H9 (cell line): ENCODE measurements around the gene GALNT2. TPM values are rescaled to one million over a fixed set of nuclear protein-coding genes. Genes with fewer than 3 reads are reported as not detected.

Source experiments
- DNase-seq: peaks from one replicate; pipeline ENCODE4 v3.0.0-alpha.2; 2017
- H2AFZ ChIP-seq: one replicate; pipeline ENCODE4 v1.6.1; 2013; ENCODE audit warnings: mild to moderate bottlenecking, low read length, control low read depth, moderate library complexity
- H2AK5ac ChIP-seq: 2 replicates; pipeline ENCODE4 v1.6.1; 2013; ENCODE audit warnings: low read length, control low read depth, mixed read lengths; ENCODE audit not compliant: insufficient read length
- H2BK120ac ChIP-seq: one replicate; pipeline ENCODE4 v1.6.1; 2013; ENCODE audit warnings: low read depth, mild to moderate bottlenecking, low read length, control low read depth, inconsistent platforms; ENCODE audit not compliant: poor library complexity, severe bottlenecking
- H2BK12ac ChIP-seq: 2 replicates; pipeline ENCODE4 v1.6.1; 2013; ENCODE audit warnings: low read length, control low read depth, mixed read lengths, low read depth; ENCODE audit not compliant: insufficient read length
- H2BK15ac ChIP-seq: 2 replicates; pipeline ENCODE4 v1.6.1; 2013; ENCODE audit warnings: low read depth, low read length, control low read depth
- H2BK20ac ChIP-seq: one replicate; pipeline ENCODE4 v1.6.1; 2013; ENCODE audit warnings: low read depth, mild to moderate bottlenecking, low read length, control low read depth, inconsistent platforms; ENCODE audit not compliant: poor library complexity, severe bottlenecking
- H2BK5ac ChIP-seq: 2 replicates; pipeline ENCODE4 v1.6.1; 2013; ENCODE audit warnings: low read length, control low read depth, mixed read lengths; ENCODE audit not compliant: insufficient read length
- H3K14ac ChIP-seq: 2 replicates; pipeline ENCODE4 v1.6.1; 2013; ENCODE audit warnings: low read length, control low read depth; ENCODE audit not compliant: insufficient read depth
- H3K18ac ChIP-seq: 2 replicates; pipeline ENCODE4 v1.6.1; 2013; ENCODE audit warnings: low read depth, mild to moderate bottlenecking, mixed read lengths, low read length, control low read depth; ENCODE audit not compliant: insufficient read length
- H3K23ac ChIP-seq: 2 replicates; pipeline ENCODE4 v1.6.1; 2013; ENCODE audit warnings: low read length, control low read depth, mixed read lengths, low read depth; ENCODE audit not compliant: insufficient read length
- H3K23me2 ChIP-seq: 2 replicates; pipeline ENCODE4 v1.6.1; 2013; ENCODE audit warnings: low read depth, mild to moderate bottlenecking, mixed read lengths, low read length, control low read depth; ENCODE audit not compliant: insufficient read length, poor library complexity, severe bottlenecking
- H3K27ac ChIP-seq: 2 replicates; pipeline ENCODE4 v1.5.1; 2013; ENCODE audit warnings: low read length, control low read depth, mixed read lengths, low read depth; ENCODE audit not compliant: insufficient read length
- H3K27me3 ChIP-seq: 2 replicates; pipeline ENCODE4 v1.6.1; 2013; ENCODE audit warnings: low read length, control low read depth, inconsistent platforms; ENCODE audit not compliant: insufficient read depth
- H3K4ac ChIP-seq: 2 replicates; pipeline ENCODE4 v1.6.1; 2013; ENCODE audit warnings: low read depth, mild to moderate bottlenecking, control low read depth, inconsistent platforms, low read length, moderate library complexity
- H3K4me1 ChIP-seq: 2 replicates; pipeline ENCODE4 v1.6.1; 2013; ENCODE audit warnings: low read length, control low read depth, inconsistent platforms; ENCODE audit not compliant: insufficient read depth
- H3K4me2 ChIP-seq: 2 replicates; pipeline ENCODE4 v1.6.1; 2013; ENCODE audit warnings: low read length, control low read depth, mixed read lengths; ENCODE audit not compliant: insufficient read length, insufficient read depth
- H3K56ac ChIP-seq: 2 replicates; pipeline ENCODE4 v1.6.1; 2013; ENCODE audit warnings: low read depth, mild to moderate bottlenecking, mixed read lengths, low read length, control low read depth; ENCODE audit not compliant: insufficient read length
- H3K79me1 ChIP-seq: 2 replicates; pipeline ENCODE4 v1.6.1; 2013; ENCODE audit warnings: low read depth, mild to moderate bottlenecking, moderate library complexity, low read length, control low read depth, inconsistent platforms; ENCODE audit not compliant: insufficient read depth, poor library complexity, severe bottlenecking
- H3K79me2 ChIP-seq: 2 replicates; pipeline ENCODE4 v1.6.1; 2013; ENCODE audit warnings: low read length, control low read depth, inconsistent platforms; ENCODE audit not compliant: insufficient read depth
- H3K9ac ChIP-seq: 2 replicates; pipeline ENCODE4 v1.6.1; 2013; ENCODE audit warnings: low read length, control low read depth, mixed read lengths; ENCODE audit not compliant: insufficient read length; ENCODE audit errors: extremely low read depth
- H3K9me3 ChIP-seq: one replicate; pipeline ENCODE4 v1.6.1; 2013; ENCODE audit warnings: low read depth, low read length, inconsistent platforms; ENCODE audit not compliant: control insufficient read depth
- H3T11ph ChIP-seq: one replicate; pipeline ENCODE4 v1.6.1; 2013; ENCODE audit warnings: mild to moderate bottlenecking, low read length, control low read depth, inconsistent platforms
- H4K20me1 ChIP-seq: one replicate; pipeline ENCODE4 v1.6.1; 2013; ENCODE audit not compliant: control insufficient read depth, insufficient read length, insufficient read depth
- H4K5ac ChIP-seq: 2 replicates; pipeline ENCODE4 v1.6.1; 2013; ENCODE audit warnings: low read depth, mild to moderate bottlenecking, mixed read lengths, low read length, control low read depth; ENCODE audit not compliant: insufficient read length
- H4K8ac ChIP-seq: replicated peaks from 2 replicates; pipeline ENCODE4 v1.6.1; 2013; ENCODE audit warnings: low read length, control low read depth, mixed read lengths, low read depth; ENCODE audit not compliant: insufficient read length
- H4K91ac ChIP-seq: 2 replicates; pipeline ENCODE4 v1.6.1; 2013; ENCODE audit warnings: low read depth, mild to moderate bottlenecking, moderate library complexity, mixed read lengths, low read length, control low read depth; ENCODE audit not compliant: insufficient read length
- H3K27ac Mint-ChIP-seq, 3 experiments: 2 replicates in 2 of 3; 3 replicates in 1 of 3; pipeline ENCODE4 v1.8.0; 2020 to 2021; ENCODE audit warnings: mixed read lengths in 3 of 3, mild to moderate bottlenecking in 1 of 3, moderate library complexity in 1 of 3
- H3K27me3 Mint-ChIP-seq: 2 replicates; pipeline ENCODE4 v1.8.0; 2021; ENCODE audit warnings: low read depth, mild to moderate bottlenecking, moderate library complexity, mixed read lengths
- H3K36me3 Mint-ChIP-seq, 3 experiments: 2 replicates in 2 of 3; 3 replicates in 1 of 3; pipeline ENCODE4 v1.8.0; 2020 to 2021; ENCODE audit warnings: low read depth in 3 of 3, mixed read lengths in 3 of 3; ENCODE audit not compliant: insufficient read depth in 1 of 3
- H3K4me1 Mint-ChIP-seq, 2 experiments: 2 replicates each; pipeline ENCODE4 v1.8.0; 2020; ENCODE audit warnings: mixed read lengths in 2 of 2
- H3K4me3 Mint-ChIP-seq, 2 experiments: 2 replicates in 1 of 2; 3 replicates in 1 of 2; pipeline ENCODE4 v1.8.0; 2020 to 2021; ENCODE audit warnings: mild to moderate bottlenecking in 2 of 2, mixed read lengths in 2 of 2, moderate library complexity in 1 of 2
- H3K9me3 Mint-ChIP-seq, 2 experiments: 2 replicates in 1 of 2; 3 replicates in 1 of 2; pipeline ENCODE4 v1.8.0; 2020; ENCODE audit warnings: mild to moderate bottlenecking in 2 of 2, mixed read lengths in 2 of 2, moderate library complexity in 1 of 2
- CTCF ChIP-seq: fragments of 200-600 bp; sonication (generic); conservative IDR thresholded peaks from 3 replicates; pipeline ENCODE4 v1.8.0; 2021; ENCODE audit warnings: antibody characterized with exemption, mild to moderate bottlenecking
- WGBS: extraction: QIAGEN DNeasy Blood & Tissue Kit; methylation state at CpG from one replicate; pipeline ENCODE4 v1.1.7; 2013; ENCODE audit warnings: missing lambda C conversion rate, low lambda C conversion rate, mixed read lengths; ENCODE audit not compliant: insufficient read length; ENCODE audit errors: extremely low coverage; 5-methylcytosine and 5-hydroxymethylcytosine counted together
- total RNA-seq: library from RNA; stranded (reverse); gene quantifications from 2 replicates; pipeline ENCODE4 v1.2.1, GENCODE V29; 2021

Gene GALNT2
- total RNA-seq, 1 experiment from 2014 or later, result 57.6 TPM

- H3K23ac ChIP-seq, result no peak overlapping the region
- H2AFZ ChIP-seq, result no peak overlapping the region
- peaks cover 6% of the 10 kb centered on the region for H3K4me1 ChIP-seq
- no peak overlapping the region for H3K4me2 ChIP-seq
- H3K27ac Mint-ChIP-seq, result no peak overlapping the region
- H2AK5ac ChIP-seq, result no peak overlapping the region
- no peaks in the 10 kb centered on the region for H3K9me3 ChIP-seq
- H3K14ac ChIP-seq, result no peak overlapping the region
- peaks cover 9 to 11% of the 10 kb centered on the region in 2 experiments for H3K4me1 Mint-ChIP-seq
- H3K23me2 ChIP-seq, result no peaks in the 10 kb centered on the region
- no peak overlapping the region for H4K5ac ChIP-seq
- no peaks in the 10 kb centered on the region for H3K27me3 Mint-ChIP-seq
- H4K91ac ChIP-seq, result no peak overlapping the region
- no peak overlapping the region for H4K8ac ChIP-seq
- no peak overlapping the region for H3K9ac ChIP-seq
- no peak overlapping the region for H3K18ac ChIP-seq
- H3T11ph ChIP-seq, result no peak overlapping the region
- no peak overlapping the region for H2BK5ac ChIP-seq
- no peak overlapping the region for H2BK15ac ChIP-seq
- peaks cover 38 to 51% (median 41%) of the 10 kb centered on the region in 3 experiments for H3K36me3 Mint-ChIP-seq
- no peak overlapping the region for H3K4ac ChIP-seq
- TF ChIP-seq CTCF, result no peak
- no peak overlapping the region for H3K27ac ChIP-seq
- H3K9me3 Mint-ChIP-seq, result peaks cover 2 to 5% of the 10 kb centered on the region in 2 experiments; a peak in 2 of 5 replicates
- H2BK120ac ChIP-seq, result no peak overlapping the region
- no peak for DNase-seq
- no peaks in the 10 kb centered on the region for H3K79me2 ChIP-seq
- no peak overlapping the region for H3K56ac ChIP-seq
- H3K27me3 ChIP-seq, result no peaks in the 10 kb centered on the region
- no peak overlapping the region for H2BK12ac ChIP-seq
- no peak overlapping the region for H3K4me3 Mint-ChIP-seq
- H2BK20ac ChIP-seq, result no peak overlapping the region
- H3K79me1 ChIP-seq, result no peaks in the 10 kb centered on the region
- no CpG with 5 or more reads among the region's 6 CpGs for WGBS
- H4K20me1 ChIP-seq, result no peaks in the 10 kb centered on the region
Measured at GRCh38 chr1:230256896-230257295, 189.9 kb downstream of the GALNT2 start.
